LNCAP (cell line): Measurements from ENCODE around the gene CAPRIN2.

Experiments
- CTCF ChIP-seq: fragments of 450-650 bp; IDR thresholded peaks from 2 replicates; pipeline ENCODE4 v1.5.1; 2017; ENCODE audit warnings: mild to moderate bottlenecking

The CAPRIN2 gene

GRCh38 chr12:30782316-30783173 lies 27.8 kb upstream of the CAPRIN2 start:
- no peak for TF ChIP-seq CTCF

GRCh38 chr12:30779578-30779977 lies 24.8 kb upstream of the CAPRIN2 start:
- no peak for TF ChIP-seq CTCF

GRCh38 chr12:30779178-30779577 lies 24.4 kb upstream of the CAPRIN2 start:
- no peak for TF ChIP-seq CTCF

- no peak for TF ChIP-seq CTCF
Measured at GRCh38 chr12:30774599-30774998, 19.8 kb upstream of the CAPRIN2 start.

GRCh38 chr12:30769802-30770201 lies 15.1 kb upstream of the CAPRIN2 start:
- TF ChIP-seq CTCF, result no peak

- TF ChIP-seq CTCF, result no peak
Measured at GRCh38 chr12:30764251-30764650, 9.5 kb upstream of the CAPRIN2 start.

- TF ChIP-seq CTCF, result no peak
Measured at GRCh38 chr12:30763053-30763452, 8.3 kb upstream of the CAPRIN2 start.

GRCh38 chr12:30761730-30762129 lies 7.0 kb upstream of the CAPRIN2 start:
- no peak for TF ChIP-seq CTCF
